Stomach (tissue), 9 donors: Measurements from ENCODE around the gene CNDP1. TPM values are rescaled to one million over a fixed set of nuclear protein-coding genes. Genes with fewer than 3 reads are reported as not detected.
"Not testable (repeated sequence)": the region's sequence is repeated elsewhere in the genome, so short reads cannot be mapped to it uniquely, and the experiment has no call there.

Source experiments
- DNase-seq, 2 donors: peaks; one replicate each; pipeline versions ENCODE4 v3.0.0 to v3.0.0-alpha.2; 2013 to 2019
- H3K27ac ChIP-seq, 5 donors: fragments of 200-600 bp in 4 of 5; sonication (generic) in 4 of 5; one replicate each; pipeline ENCODE4 v1.5.1; 2013 to 2019; ENCODE audit warnings: mild to moderate bottlenecking in 1 of 5, moderate library complexity in 1 of 5
- H3K27me3 ChIP-seq, 3 donors: fragments of 200-600 bp; sonication (generic); one replicate each; pipeline ENCODE4 v1.5.1; 2017 to 2019; ENCODE audit warnings: mixed run types in 1 of 3
- H3K36me3 ChIP-seq, 4 donors: fragments of 200-600 bp; sonication (generic); 1 replicate in 3 of 4; 2 replicates in 1 of 4; pipeline ENCODE4 v1.5.1; 2016 to 2019
- H3K4me1 ChIP-seq, 4 donors: fragments of 200-600 bp; sonication (generic); one replicate each; pipeline ENCODE4 v1.5.1; 2016 to 2019
- H3K4me3 ChIP-seq, 4 donors: fragments of 200-600 bp; sonication (generic) in 3 of 4; one replicate each; pipeline ENCODE4 v1.5.1; 2016 to 2019; ENCODE audit warnings: mild to moderate bottlenecking in 1 of 4
- H3K9me3 ChIP-seq, 4 donors: fragments of 200-600 bp; sonication (generic); one replicate each; pipeline ENCODE4 v1.5.1; 2016 to 2019
- EP300 ChIP-seq: sonication (generic); formaldehyde crosslinking; IDR thresholded peaks from one replicate; pipeline ENCODE4 v1.6.1; 2017; ENCODE audit warnings: antibody characterized with exemption
- POLR2A ChIP-seq, 4 donors: fragments of 450-650 bp; IDR thresholded peaks; one replicate each; pipeline ENCODE4 v1.6.1; 2016; ENCODE audit warnings: antibody characterized with exemption in 4 of 4, control low read depth in 2 of 4, mild to moderate bottlenecking in 1 of 4, moderate library complexity in 1 of 4
- POLR2AphosphoS5 ChIP-seq, 3 donors: sonication (generic); formaldehyde crosslinking; IDR thresholded peaks; one replicate each; pipeline ENCODE4 v1.6.1; 2016; ENCODE audit warnings: antibody characterized with exemption in 3 of 3
- WGBS, 5 donors: extraction: QIAGEN DNeasy Blood & Tissue Kit in 3 of 5; methylation state at CpG; one replicate each; pipeline versions ENCODE4 v1.1.5 to v1.1.7; 2013 to 2018; 5-methylcytosine and 5-hydroxymethylcytosine counted together
- intact Hi-C: fragments of 100-400 bp; cut with DNase I; formaldehyde crosslinking; loops from one replicate; pipeline ENCODE4 v1.15.1; 2023; ENCODE audit warnings: low total_unique reads
- polyA plus RNA-seq, 3 donors: library from polyadenylated mRNA; stranded (reverse); fragments of 200-250 nt; gene quantifications; one replicate each; pipeline ENCODE4 v1.2.3, GENCODE V29; 2013
- total RNA-seq, 5 donors: library from RNA; depleted of rRNA; stranded (reverse); fragments of >200 nt; gene quantifications; one replicate each; pipeline versions ENCODE4 v1.1.0 to v1.2.3, GENCODE V29; 2014 to 2016
- TF ChIP-seq, protein P1 (sequence below), 7 experiments: fragments of 450-650 bp in 4 of 7; fragments of 200-600 bp in 3 of 7; sonication (generic) in 3 of 7; IDR thresholded peaks; one replicate each; pipeline ENCODE4 v1.5.1; 2016 to 2019; ENCODE audit warnings: antibody characterized with exemption in 7 of 7, control low read depth in 2 of 7, mild to moderate bottlenecking in 1 of 7
- donor health status: healthy with polysubstance abuse.
- donor health status: Bipolar disorder and iron deficiency.
- donor health status: healthy.

The CNDP1 gene
- total and polyA plus RNA-seq, 8 donors: 0.13 to 0.72 (median 0.50) TPM; not detected in 5

DNA sequence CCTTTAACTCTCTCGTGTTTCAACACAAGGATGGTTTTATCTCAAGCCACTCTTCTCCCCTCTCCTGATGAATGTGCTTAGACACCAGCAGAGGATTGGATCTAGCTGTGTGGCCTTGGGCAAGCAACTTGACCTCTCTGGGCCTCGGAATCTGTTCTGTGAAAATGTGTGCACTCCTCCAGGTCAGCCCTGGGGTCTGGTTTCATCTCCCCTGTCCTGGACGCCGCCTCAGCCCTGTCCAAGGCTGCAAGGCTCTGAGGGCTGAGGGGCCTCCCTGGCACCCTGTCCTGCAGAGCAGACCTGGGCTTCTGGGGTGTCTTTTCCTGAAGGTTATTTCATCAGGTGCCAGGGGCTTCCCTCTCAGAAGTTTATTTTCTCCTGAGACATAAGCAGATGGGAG is 28.5 kb downstream of the CNDP1 start:
- Histone ChIP-seq H3K4me1 (peaks cover 0 to 26% (median 7%) of the 10 kb centered on the region in 4 donors), H3K36me3 (no peaks in the 10 kb centered on the region), H3K27me3 (peaks cover 0 to 5% (median 0%) of the 10 kb centered on the region in 3 donors), H3K27ac (no peak overlapping the region), H3K9me3 (peaks cover 0 to 6% (median 3%) of the 10 kb centered on the region in 4 donors), H3K4me3 (no peak overlapping the region)
- TF ChIP-seq, protein P1, sequence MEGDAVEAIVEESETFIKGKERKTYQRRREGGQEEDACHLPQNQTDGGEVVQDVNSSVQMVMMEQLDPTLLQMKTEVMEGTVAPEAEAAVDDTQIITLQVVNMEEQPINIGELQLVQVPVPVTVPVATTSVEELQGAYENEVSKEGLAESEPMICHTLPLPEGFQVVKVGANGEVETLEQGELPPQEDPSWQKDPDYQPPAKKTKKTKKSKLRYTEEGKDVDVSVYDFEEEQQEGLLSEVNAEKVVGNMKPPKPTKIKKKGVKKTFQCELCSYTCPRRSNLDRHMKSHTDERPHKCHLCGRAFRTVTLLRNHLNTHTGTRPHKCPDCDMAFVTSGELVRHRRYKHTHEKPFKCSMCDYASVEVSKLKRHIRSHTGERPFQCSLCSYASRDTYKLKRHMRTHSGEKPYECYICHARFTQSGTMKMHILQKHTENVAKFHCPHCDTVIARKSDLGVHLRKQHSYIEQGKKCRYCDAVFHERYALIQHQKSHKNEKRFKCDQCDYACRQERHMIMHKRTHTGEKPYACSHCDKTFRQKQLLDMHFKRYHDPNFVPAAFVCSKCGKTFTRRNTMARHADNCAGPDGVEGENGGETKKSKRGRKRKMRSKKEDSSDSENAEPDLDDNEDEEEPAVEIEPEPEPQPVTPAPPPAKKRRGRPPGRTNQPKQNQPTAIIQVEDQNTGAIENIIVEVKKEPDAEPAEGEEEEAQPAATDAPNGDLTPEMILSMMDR (IDR thresholded peaks at IDR 0.05): no peak
- TF ChIP-seq EP300 (no peak), POLR2A (IDR thresholded peaks at IDR 0.05) (no peak), POLR2AphosphoS5 (IDR thresholded peaks at IDR 0.05) (no peak)
- intact Hi-C loops: no loop called here
- no peak for DNase-seq
- 72 to 97% (median 78%) methylated on average over 4 of the region's 4 CpGs for WGBS, 5 donors

DNA sequence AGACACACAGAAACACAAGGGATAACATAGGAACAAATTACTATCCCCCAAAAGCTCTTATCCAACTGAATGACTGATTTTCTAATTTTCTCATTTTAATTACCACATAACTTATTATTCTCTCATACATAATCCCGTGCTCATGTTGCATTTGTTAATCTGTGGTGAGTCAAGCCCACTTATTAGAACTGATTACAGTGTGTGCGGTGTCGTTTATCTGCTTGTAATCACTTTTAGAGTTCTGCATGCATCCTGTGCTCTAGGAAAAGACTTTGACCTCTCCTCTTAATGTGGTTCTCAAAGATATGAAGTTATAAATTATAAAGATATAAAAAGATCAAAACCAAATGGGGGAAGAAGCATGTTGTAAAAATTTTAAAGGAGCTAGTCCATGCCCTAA is 29.7 kb downstream of the CNDP1 start:
- H3K27ac ChIP-seq: no peak overlapping the region
- H3K27me3 ChIP-seq: peaks cover 0 to 5% (median 0%) of the 10 kb centered on the region in 3 donors
- no peak for DNase-seq
- peaks cover 0 to 6% (median 3%) of the 10 kb centered on the region in 4 donors for H3K9me3 ChIP-seq
- WGBS, 5 donors: 20 to 41% (median 34%) methylated on average over 3 of the region's 3 CpGs
- no peak overlapping the region for H3K4me3 ChIP-seq
- TF ChIP-seq POLR2AphosphoS5 (IDR thresholded peaks at IDR 0.05) (no peak), POLR2A (IDR thresholded peaks at IDR 0.05) (no peak), EP300 (no peak)
- TF ChIP-seq, protein P1 (IDR thresholded peaks at IDR 0.05): no peak
- H3K4me1 ChIP-seq: peaks cover 0 to 26% (median 7%) of the 10 kb centered on the region in 4 donors
- intact Hi-C loops: no loop called here
- H3K36me3 ChIP-seq: no peaks in the 10 kb centered on the region

DNA sequence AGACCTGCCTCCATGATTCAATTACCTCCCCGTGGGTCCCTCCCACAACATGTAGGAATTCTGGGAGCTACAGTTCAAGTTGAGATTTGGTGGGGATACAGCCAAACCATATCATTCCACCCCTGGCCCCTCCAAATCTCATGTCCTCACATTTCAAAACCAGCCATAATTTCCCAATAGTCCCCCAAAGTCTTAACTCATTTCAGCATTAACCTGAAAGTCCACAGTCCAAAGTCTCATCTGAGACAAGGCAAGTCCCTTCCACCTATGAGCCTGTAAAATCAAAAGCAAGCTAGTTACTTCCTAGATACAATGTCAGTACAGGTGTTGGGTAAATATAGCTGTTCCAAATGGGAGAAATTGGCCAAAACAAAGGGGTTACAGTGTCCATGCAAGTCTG is 30.9 kb downstream of the CNDP1 start:
- WGBS, 5 donors: 91 to 100% (median 100%) methylated on average over 1 of the region's 1 CpG
- H3K9me3 ChIP-seq: not testable (repeated sequence)

DNA sequence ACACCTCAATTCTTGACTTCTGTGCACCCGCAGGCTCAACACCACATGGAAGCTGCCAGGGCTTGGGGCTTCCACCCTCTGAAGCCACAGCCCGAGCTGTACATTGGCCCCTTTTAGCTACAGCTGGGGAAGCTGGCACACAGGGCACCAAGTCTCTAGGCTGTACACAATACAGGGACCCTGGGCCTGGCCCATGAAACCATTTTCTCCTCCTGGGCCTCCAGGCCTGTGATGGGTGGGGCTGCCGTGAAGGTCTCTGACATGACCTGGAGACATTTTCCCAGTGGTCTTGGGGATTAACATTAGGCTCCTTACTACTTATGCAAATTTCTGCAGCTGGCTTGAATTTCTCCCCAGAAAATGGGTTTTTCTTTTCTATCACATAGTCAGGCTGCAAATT is 31.7 kb downstream of the CNDP1 start:
- DNase-seq: not testable (repeated sequence)

More for the DNA sequence above, 30.9 kb downstream of the CNDP1 start:
- DNase-seq, intact Hi-C loops, H3K27ac ChIP-seq, H3K27me3 ChIP-seq, H3K36me3 ChIP-seq, H3K4me3 ChIP-seq: not testable (repeated sequence)
- H3K4me1 ChIP-seq: peaks cover 0 to 26% (median 7%) of the 10 kb centered on the region in 4 donors

DNA sequence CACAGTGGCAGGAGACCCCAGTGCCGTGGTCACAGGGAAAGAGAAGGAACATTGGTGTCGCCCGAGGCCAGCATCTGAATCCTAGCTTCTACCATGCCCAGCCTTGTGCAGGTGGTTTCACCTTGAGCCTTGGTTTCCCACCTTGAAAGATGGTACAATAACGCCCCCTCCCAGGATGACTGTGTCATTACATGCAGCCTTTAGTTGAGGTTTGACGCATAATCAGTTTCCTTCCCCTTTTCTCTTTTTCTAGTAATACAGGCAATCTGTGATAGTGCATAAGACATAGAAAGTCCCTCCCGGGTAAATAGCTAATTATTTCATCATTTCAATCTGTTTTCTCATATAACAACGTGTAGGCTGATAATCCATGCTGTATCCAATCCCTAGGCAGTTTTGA is 33.5 kb downstream of the CNDP1 start:
- H3K4me1 ChIP-seq: peaks cover 0 to 13% (median 4%) of the 10 kb centered on the region in 4 donors
- WGBS, 5 donors: 61 to 71% (median 65%) methylated on average over 7 of the region's 7 CpGs

More for the DNA sequence above, 31.7 kb downstream of the CNDP1 start:
- H3K9me3 ChIP-seq, H3K36me3 ChIP-seq, H3K4me3 ChIP-seq, H3K27ac ChIP-seq, H3K27me3 ChIP-seq, intact Hi-C loops: not testable (repeated sequence)
- WGBS, 5 donors: 63 to 100% (median 85%) methylated on average over 3 of the region's 3 CpGs
- H3K4me1 ChIP-seq: peaks cover 0 to 26% (median 7%) of the 10 kb centered on the region in 4 donors

More for the DNA sequence above, 33.5 kb downstream of the CNDP1 start:
- peaks cover 0 to 6% (median 3%) of the 10 kb centered on the region in 4 donors for H3K9me3 ChIP-seq
- H3K27me3 ChIP-seq: no peaks in the 10 kb centered on the region
- no peak for DNase-seq
- no peak overlapping the region for H3K27ac ChIP-seq
- no peak for TF ChIP-seq POLR2AphosphoS5 (IDR thresholded peaks at IDR 0.05)
- TF ChIP-seq, protein P1 (IDR thresholded peaks at IDR 0.05): no peak
- TF ChIP-seq EP300: no peak
- no peak for TF ChIP-seq POLR2A (IDR thresholded peaks at IDR 0.05)
- H3K36me3 ChIP-seq: no peaks in the 10 kb centered on the region
- H3K4me3 ChIP-seq: no peak overlapping the region
- intact Hi-C loops: no loop called here
